ENCODE measurements around the gene DCTN4. TPM values are rescaled to one million over a fixed set of nuclear protein-coding genes. Genes with fewer than 3 reads are reported as not detected.

The DCTN4 gene
- total RNA-seq, 6 experiments from 2014 or later, result 60.1 to 76.9 (median 68.7) TPM

GRCh38 chr5:150777685-150778084, 18.9 kb upstream of the DCTN4 start:
- H3K4me1 Mint-ChIP-seq (ENCODE audit: low read depth), result peaks cover 73% of the 10 kb centered on the region
- H3K4me3 Mint-ChIP-seq, result peak overlapping the region; percentile 100
- H3K27ac Mint-ChIP-seq, result peak overlapping the region; percentile 72
- no peak for TF ChIP-seq CTCF (IDR thresholded peaks at IDR 0.05)
- no peak for DNase-seq
- no peaks in the 10 kb centered on the region for H3K36me3 Mint-ChIP-seq (ENCODE audit: low read depth)
- no peaks in the 10 kb centered on the region for H3K9me3 Mint-ChIP-seq
- H3K27me3 Mint-ChIP-seq (ENCODE audit: insufficient read depth), result no peaks in the 10 kb centered on the region; the same call in 1 of the 2 replicates

- peak; percentile 86 for DNase-seq
- peaks cover 38% of the 10 kb centered on the region for H3K4me1 Mint-ChIP-seq (ENCODE audit: low read depth)
Observed at GRCh38 chr5:150774145-150774544, 15.3 kb upstream of the DCTN4 start.

GRCh38 chr5:150771034-150771795, 12.4 kb upstream of the DCTN4 start:
- H3K9me3 Mint-ChIP-seq, result no peaks in the 10 kb centered on the region
- no peaks in the 10 kb centered on the region; the same call in 1 of the 2 replicates for H3K36me3 Mint-ChIP-seq (ENCODE audit: low read depth)
- peaks cover 24% of the 10 kb centered on the region for H3K4me1 Mint-ChIP-seq (ENCODE audit: low read depth)
- no peak overlapping the region for H3K4me3 Mint-ChIP-seq
- no peak overlapping the region for H3K27ac Mint-ChIP-seq
- no peaks in the 10 kb centered on the region; the same call in 1 of the 2 replicates for H3K27me3 Mint-ChIP-seq (ENCODE audit: insufficient read depth)
- DNase-seq, result no peak
- TF ChIP-seq CTCF (IDR thresholded peaks at IDR 0.05), result no peak

More at GRCh38 chr5:150774145-150774544, 15.3 kb upstream of the DCTN4 start:
- Mint-ChIP-seq H3K4me3 (peak overlapping the region; percentile 39; the same call in 1 of the 2 replicates), H3K9me3 (no peaks in the 10 kb centered on the region), H3K27me3 (ENCODE audit: insufficient read depth) (no peaks in the 10 kb centered on the region; the same call in 1 of the 2 replicates), H3K36me3 (ENCODE audit: low read depth) (no peaks in the 10 kb centered on the region; the same call in 1 of the 2 replicates), H3K27ac (peak overlapping the region; percentile 51)
- TF ChIP-seq CTCF (IDR thresholded peaks at IDR 0.05), result no peak

GRCh38 chr5:150766251-150766650, 7.4 kb upstream of the DCTN4 start:
- DNase-seq, result no peak
- Mint-ChIP-seq H3K4me1 (ENCODE audit: low read depth) (peaks cover 21% of the 10 kb centered on the region), H3K36me3 (ENCODE audit: low read depth) (no peaks in the 10 kb centered on the region), H3K4me3 (no peak overlapping the region), H3K27me3 (ENCODE audit: insufficient read depth) (no peaks in the 10 kb centered on the region; the same call in 1 of the 2 replicates), H3K27ac (no peak overlapping the region), H3K9me3 (no peaks in the 10 kb centered on the region)
- no peak for TF ChIP-seq CTCF (IDR thresholded peaks at IDR 0.05)

GRCh38 chr5:150765799-150766169, 7.0 kb upstream of the DCTN4 start:
- H3K27ac Mint-ChIP-seq, result no peak overlapping the region
- no peak for DNase-seq
- no peaks in the 10 kb centered on the region for H3K36me3 Mint-ChIP-seq (ENCODE audit: low read depth)
- peaks cover 21% of the 10 kb centered on the region for H3K4me1 Mint-ChIP-seq (ENCODE audit: low read depth)
- H3K27me3 Mint-ChIP-seq (ENCODE audit: insufficient read depth), result no peaks in the 10 kb centered on the region; the same call in 1 of the 2 replicates
- TF ChIP-seq CTCF (IDR thresholded peaks at IDR 0.05), result no peak
- H3K9me3 Mint-ChIP-seq, result no peaks in the 10 kb centered on the region
- H3K4me3 Mint-ChIP-seq, result no peak overlapping the region
